ENCODE data around the gene C9orf153. TPM values are rescaled to one million over a fixed set of nuclear protein-coding genes. Genes with fewer than 3 reads are reported as not detected.
A peak's percentile ranks its signal among the peaks of the same experiment; 100 is the strongest.

The C9orf153 gene
- total RNA-seq, 4 donors from 2014 or later, result 0.33 to 0.46 TPM; not detected in 2

GRCh38 chr9:86286278-86286677, 26.8 kb upstream of the C9orf153 start:
- Histone ChIP-seq H3K9me3 (no peaks in the 10 kb centered on the region), H3K4me3 (no peak overlapping the region), H3K4me1 (peaks cover 0 to 12% (median 11%) of the 10 kb centered on the region in 4 donors), H3K36me3 (peaks cover 0 to 29% (median 9%) of the 10 kb centered on the region in 4 donors), H3K27ac (replicated peaks in 1 of 4) (no peak overlapping the region), H3K27me3 (no peaks in the 10 kb centered on the region)
- TF ChIP-seq POLR2A (IDR thresholded peaks at IDR 0.05; ENCODE audit: low read depth) (no peak), EP300 (IDR thresholded peaks at IDR 0.05) (no peak), POLR2AphosphoS5 (IDR thresholded peaks at IDR 0.05) (no peak)
- TF ChIP-seq, protein P1, sequence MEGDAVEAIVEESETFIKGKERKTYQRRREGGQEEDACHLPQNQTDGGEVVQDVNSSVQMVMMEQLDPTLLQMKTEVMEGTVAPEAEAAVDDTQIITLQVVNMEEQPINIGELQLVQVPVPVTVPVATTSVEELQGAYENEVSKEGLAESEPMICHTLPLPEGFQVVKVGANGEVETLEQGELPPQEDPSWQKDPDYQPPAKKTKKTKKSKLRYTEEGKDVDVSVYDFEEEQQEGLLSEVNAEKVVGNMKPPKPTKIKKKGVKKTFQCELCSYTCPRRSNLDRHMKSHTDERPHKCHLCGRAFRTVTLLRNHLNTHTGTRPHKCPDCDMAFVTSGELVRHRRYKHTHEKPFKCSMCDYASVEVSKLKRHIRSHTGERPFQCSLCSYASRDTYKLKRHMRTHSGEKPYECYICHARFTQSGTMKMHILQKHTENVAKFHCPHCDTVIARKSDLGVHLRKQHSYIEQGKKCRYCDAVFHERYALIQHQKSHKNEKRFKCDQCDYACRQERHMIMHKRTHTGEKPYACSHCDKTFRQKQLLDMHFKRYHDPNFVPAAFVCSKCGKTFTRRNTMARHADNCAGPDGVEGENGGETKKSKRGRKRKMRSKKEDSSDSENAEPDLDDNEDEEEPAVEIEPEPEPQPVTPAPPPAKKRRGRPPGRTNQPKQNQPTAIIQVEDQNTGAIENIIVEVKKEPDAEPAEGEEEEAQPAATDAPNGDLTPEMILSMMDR (IDR thresholded peaks at IDR 0.05), result no peak
- intact Hi-C loops (cut with DNase I), result no loop called here
- 48% methylated on average over 3 of the region's 3 CpGs for WGBS
- DNase-seq (ENCODE audit: extremely low spot score), result no peak

DNA sequence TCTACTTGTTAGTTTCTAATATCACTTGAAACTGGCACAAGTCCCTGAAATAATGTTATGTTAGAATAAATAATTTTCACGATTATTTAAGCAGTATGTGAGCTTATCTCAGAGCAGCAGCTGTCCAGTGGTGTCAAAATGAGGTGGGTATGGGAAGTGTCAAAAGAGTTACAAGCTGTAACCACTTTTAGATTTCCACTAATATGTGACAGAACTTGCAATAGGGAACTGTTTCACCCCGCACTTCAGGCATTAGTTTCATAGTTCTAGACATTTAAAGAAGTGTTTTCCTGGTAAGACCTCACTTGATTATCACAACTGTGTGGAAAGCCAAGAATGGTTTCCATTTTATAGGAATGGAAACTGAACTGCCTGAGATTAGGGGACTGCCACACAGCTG, 25.8 kb upstream of the C9orf153 start:
- WGBS, result 72% methylated on average over 2 of the region's 2 CpGs
- Histone ChIP-seq H3K36me3 (peaks cover 0 to 25% (median 7%) of the 10 kb centered on the region in 4 donors), H3K27ac (replicated peaks in 1 of 4) (no peak overlapping the region), H3K27me3 (no peaks in the 10 kb centered on the region), H3K4me3 (no peak overlapping the region), H3K9me3 (no peaks in the 10 kb centered on the region), H3K4me1 (peaks cover 10 to 22% (median 21%) of the 10 kb centered on the region in 4 donors)
- intact Hi-C loops (cut with DNase I), result no loop called here
- DNase-seq (ENCODE audit: extremely low spot score), result no peak
- no peak for TF ChIP-seq POLR2AphosphoS5 (IDR thresholded peaks at IDR 0.05)
- TF ChIP-seq POLR2A (IDR thresholded peaks at IDR 0.05; ENCODE audit: low read depth), result no peak
- no peak for TF ChIP-seq EP300 (IDR thresholded peaks at IDR 0.05)
- TF ChIP-seq, protein P1 (IDR thresholded peaks at IDR 0.05), result no peak

DNA sequence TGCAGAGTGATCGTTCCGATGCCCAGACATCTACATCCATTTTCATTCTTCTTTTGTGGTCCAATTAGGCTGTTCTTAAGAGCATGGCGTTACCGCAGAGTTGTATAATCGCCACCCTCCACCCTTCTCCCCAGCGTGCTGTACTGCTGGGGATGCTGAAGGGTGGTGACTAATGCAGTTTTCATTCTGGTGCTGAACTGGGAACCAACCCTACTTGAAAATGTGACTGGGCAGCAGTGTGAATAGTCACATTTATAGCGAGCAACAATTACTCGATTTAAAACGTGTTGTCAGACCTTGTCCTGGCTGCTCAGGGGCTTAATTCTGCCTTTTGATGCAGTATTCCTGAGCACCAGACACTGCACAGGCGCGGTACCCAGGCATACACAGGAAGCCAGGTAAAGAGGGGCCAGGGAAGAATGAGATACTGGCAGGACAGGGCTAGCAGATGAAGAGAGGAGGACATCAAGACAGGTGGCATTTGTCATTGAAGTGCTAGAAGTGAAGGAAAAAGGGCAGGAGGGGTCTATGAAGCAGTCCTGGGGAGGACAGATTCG, 23.6 kb upstream of the C9orf153 start:
- WGBS, result 21% methylated on average over 10 of the region's 12 CpGs
- Histone ChIP-seq H3K4me1 (peaks cover 22 to 43% (median 37%) of the 10 kb centered on the region in 4 donors), H3K27ac (replicated peaks in 1 of 4) (peak overlapping the region; percentile 95 to 99 (median 98)), H3K9me3 (no peaks in the 10 kb centered on the region), H3K4me3 (peak overlapping the region; percentile 86 to 98 (median 96)), H3K27me3 (no peaks in the 10 kb centered on the region), H3K36me3 (peaks cover 0 to 24% (median 4%) of the 10 kb centered on the region in 4 donors)
- intact Hi-C loops (cut with DNase I), result no loop called here
- no peak for TF ChIP-seq EP300 (IDR thresholded peaks at IDR 0.05)
- TF ChIP-seq, protein P1 (IDR thresholded peaks at IDR 0.05), result no peak
- no peak for TF ChIP-seq POLR2AphosphoS5 (IDR thresholded peaks at IDR 0.05)
- TF ChIP-seq POLR2A (IDR thresholded peaks at IDR 0.05; ENCODE audit: low read depth), result no peak
- DNase-seq (ENCODE audit: extremely low spot score), result no peak

DNA sequence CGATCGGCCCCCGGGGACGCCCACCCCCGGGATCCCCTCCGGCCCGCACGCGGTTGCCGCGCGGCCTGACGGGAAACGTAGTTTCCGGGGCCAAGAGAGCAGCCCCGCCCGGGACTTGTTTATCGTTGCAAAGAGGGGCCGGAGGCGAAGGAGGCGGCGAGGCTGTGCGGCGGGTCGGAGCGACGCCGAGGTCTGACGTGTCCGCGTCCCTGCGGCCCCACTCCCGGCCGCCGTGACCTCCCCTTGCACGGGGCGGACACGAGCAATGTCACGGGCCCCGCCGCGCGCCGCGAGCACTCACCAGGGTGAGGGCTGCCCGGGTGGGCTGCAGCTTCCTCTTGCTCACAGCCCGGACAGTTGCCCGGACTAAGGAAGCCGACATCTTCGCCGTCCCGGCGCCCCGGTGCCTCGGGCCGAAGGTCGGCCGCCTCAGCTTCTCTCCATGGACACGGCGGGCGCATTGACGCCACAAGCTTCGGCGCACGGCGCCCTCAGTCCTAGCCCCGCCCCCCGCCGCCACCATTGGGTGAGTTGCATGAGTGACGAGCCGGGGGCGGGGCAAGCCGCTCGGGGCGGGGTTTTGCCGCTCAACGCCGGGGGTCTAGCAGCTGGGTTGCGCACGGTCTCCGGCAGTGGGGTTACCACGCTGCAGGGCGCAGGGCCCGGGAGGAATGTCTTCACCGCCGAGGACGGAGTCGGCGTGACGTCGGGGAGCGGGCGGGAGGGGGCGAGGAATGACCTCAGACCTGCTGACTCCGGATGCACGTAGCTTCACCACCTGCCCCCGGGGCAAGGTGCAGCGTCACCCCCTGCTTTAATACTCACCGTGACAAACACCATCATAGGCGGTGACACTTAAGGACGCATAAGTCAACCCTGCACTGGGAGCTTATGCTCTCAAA, 22.9 kb upstream of the C9orf153 start, which contains the start of gene ISCA1:
TSS of gene ISCA1 (minus strand) at position 462 of the 902 bp plus-strand sequence. CDS start at position 382, 80 bp downstream.
- TF ChIP-seq, protein P1 (IDR thresholded peaks at IDR 0.05), result no peak
- peak; percentile 73 for TF ChIP-seq POLR2A (IDR thresholded peaks at IDR 0.05; ENCODE audit: low read depth)
- TF ChIP-seq EP300 (IDR thresholded peaks at IDR 0.05), result no peak
- peak; percentile 75 to 96 for TF ChIP-seq POLR2AphosphoS5 (IDR thresholded peaks at IDR 0.05)
- Histone ChIP-seq H3K4me1 (peaks cover 26 to 50% (median 40%) of the 10 kb centered on the region in 4 donors), H3K27me3 (no peaks in the 10 kb centered on the region), H3K4me3 (peak within 1 kb of the TSS; percentile 86 to 98 (median 96)), H3K27ac (replicated peaks in 1 of 4) (peak within 1 kb of the TSS; percentile 95 to 99 (median 98)), H3K9me3 (no peaks in the 10 kb centered on the region), H3K36me3 (peaks cover 0 to 21% (median under 1%) of the 10 kb centered on the region in 4 donors)
- intact Hi-C loops (cut with DNase I), result no loop called here
- peak; percentile 99 for DNase-seq (ENCODE audit: extremely low spot score)
- 1% methylated on average over 13 of the region's 101 CpGs for WGBS
